GM18526 (cell line): ENCODE measurements around the gene ABHD5.

Experiments
- POLR2A ChIP-seq: IDR thresholded peaks from 3 replicates; pipeline ENCODE4 v1.6.1; 2011; ENCODE audit not compliant: insufficient read length; ENCODE audit errors: extremely low read depth

ABHD5 gene

DNA sequence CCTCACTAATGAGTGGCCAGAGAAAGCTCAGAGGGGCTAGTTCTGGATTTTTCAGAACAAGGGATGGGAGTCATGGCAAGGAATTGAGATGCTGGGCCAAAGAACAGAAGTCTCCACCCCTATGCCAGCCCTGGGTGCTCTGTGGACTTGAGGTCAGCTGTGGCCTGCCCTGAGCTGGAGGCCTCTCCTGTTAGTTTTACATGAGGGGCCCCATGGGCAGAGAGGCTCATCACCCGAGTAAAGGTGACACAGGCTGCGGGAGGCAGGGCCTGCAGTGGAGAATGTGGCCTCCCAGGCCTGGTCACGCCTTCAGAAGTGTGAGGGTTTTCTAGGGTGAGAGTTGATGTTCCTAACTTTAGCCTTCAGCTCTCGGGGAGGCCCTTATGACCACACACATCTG lies 44.9 kb downstream of the ABHD5 start:
- TF ChIP-seq POLR2A = no peak

DNA sequence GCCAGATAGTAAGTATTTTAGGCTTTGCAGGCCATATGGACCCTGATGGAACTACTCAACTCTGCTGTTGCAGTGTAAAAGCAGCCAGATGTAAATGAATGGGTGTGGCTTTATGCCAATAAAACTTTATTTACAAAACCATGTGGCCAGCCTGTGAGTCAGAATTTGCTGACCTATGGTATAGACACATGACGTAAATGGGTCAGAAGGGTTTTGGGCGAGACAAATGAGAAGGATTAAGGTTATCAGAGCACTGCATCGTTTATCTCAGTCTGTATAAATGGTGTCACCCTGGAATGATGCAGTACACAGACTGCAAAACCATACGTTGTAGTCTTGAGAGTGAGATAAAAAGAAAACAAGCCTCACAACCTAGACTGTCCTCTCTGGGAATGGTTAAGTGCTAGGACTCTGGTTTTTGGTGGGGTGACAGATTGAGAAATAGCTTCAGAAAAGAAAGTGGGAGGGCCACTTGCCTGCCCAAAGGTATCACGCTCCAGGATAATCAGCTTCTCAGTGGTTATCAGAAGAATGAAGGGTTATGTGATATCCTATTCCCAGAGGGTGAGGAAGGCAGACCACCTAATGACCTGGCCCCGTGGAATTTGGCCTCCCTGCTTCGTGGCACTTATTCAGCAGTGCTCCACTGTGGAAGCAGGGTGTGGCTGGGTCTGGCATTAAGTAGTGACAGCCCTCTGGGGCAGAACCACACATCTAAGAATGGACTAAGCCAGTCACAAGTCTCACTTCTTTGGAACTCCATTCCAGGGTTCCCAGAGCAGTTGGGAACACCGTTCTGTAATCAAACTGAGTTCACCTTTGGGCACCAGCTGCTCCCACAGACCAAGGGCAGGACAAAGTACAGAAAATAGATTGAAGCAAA lies 46.1 kb downstream of the ABHD5 start:
- no peak for TF ChIP-seq POLR2A

DNA sequence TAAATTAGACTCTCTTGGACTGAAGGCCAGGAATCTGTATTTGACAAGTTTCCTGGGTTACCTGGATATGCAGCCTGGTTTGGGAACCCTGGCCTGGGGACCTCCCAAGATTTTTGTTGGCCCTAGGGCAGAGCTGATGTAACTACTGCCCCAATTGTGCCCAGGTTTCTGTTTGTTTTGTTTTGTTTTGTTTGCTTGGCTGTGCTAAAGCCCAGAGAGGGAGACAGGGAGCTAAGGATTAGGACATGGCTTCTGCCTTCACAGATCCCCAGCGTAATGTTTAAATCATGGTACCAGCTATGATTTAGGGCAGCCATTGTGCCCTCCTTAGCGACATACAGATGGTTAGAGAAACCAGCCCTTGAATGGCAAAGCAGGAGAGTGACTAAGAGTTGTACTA lies 47.6 kb downstream of the ABHD5 start:
- TF ChIP-seq POLR2A = no peak

DNA sequence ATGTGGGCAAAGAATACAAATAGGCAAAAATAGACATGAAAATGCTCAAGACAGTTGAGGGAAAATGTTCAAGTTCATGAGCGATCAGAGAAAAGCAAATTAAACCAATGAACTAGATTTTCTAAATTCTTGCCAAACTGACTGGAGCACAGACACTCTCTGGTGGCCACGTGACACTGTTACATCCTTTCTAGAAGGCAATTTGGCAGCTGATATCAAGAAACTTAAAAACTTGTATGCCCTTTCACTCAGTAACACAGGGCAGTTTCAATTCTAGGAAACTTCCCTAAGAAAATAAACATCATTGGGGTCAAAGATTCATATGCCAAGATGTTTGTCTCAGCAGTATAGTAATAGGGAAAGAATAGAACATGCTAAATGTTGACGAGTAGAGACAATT lies 52.2 kb downstream of the ABHD5 start:
- no peak for TF ChIP-seq POLR2A

DNA sequence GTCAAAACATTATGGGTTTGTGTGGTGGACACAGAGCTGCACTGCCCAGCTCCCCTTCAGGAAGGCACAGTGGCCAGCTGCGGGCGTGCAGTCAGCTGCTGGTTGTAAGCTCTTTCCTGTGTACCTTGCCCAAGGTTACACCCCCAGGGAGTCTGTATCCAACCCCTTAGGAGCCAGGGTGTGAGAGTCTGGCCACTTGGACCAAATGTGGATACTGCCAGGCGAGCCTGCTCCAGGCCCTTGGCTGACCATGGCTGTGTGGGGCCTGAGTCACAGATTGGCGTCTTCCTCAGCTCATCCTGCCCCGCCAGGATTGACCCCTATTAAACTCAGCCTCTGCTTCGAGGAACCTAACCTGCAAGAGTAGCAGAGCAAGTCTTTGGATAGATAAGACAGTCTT lies 56.9 kb downstream of the ABHD5 start:
- no peak for TF ChIP-seq POLR2A

DNA sequence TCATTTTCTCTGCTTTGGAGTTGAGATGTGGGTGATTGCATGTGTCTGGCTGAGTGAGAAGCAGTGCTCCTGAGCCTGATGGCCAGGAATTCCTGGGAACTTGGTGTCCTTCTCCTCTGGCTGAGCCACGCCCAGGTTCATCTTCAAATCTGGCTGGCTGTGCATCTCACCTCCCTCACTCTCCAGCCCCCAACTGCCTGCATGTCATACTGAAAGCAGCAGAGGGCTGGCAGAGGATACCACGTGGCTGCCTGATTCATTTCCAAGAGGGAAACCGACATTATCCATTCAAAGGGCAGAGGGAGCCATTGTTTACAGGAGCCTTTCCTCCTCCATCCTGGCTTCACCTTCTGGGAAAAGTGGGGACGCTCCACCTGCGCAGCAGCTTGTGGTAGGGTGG lies 57.4 kb downstream of the ABHD5 start:
- TF ChIP-seq POLR2A = no peak

DNA sequence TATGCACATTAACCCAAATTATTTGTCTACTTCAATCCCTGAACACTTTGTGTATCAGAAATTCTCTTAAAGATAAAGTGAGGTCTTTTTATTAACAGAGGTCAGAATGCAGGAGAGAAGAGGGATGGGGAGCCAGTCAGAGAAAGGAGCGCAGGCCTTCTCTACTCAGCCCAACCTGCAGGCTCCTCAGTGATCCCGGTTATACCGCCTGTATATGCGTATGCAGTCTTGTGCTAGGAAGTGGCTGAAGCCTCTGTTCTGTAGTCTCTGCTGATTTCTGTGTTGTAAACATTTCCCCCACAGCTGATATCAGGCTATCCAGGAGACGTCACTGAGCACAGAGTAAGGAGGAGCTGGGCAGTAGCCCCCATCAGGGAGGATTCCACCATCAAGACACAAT lies 57.9 kb downstream of the ABHD5 start:
- TF ChIP-seq POLR2A = no peak

DNA sequence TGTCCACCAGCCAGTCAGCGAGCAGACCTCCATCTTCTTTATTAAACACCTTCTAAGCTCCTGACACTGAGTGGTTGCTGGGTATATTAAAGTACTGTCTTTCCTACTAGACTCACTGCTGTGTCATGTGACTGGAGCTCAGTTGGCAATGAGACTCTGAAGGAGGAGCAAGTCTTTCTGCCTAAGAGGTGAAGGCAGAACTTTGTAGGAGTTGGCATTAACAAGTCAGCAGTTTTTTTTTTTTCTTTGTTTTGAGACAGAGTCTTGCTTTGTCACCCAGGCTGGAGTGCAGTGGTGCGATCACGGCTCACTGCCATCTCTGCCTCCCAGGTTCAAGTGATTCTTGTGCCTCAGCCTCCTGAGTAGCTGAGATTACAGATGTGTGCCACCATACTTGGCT lies 62.2 kb downstream of the ABHD5 start:
- TF ChIP-seq POLR2A = no peak

DNA sequence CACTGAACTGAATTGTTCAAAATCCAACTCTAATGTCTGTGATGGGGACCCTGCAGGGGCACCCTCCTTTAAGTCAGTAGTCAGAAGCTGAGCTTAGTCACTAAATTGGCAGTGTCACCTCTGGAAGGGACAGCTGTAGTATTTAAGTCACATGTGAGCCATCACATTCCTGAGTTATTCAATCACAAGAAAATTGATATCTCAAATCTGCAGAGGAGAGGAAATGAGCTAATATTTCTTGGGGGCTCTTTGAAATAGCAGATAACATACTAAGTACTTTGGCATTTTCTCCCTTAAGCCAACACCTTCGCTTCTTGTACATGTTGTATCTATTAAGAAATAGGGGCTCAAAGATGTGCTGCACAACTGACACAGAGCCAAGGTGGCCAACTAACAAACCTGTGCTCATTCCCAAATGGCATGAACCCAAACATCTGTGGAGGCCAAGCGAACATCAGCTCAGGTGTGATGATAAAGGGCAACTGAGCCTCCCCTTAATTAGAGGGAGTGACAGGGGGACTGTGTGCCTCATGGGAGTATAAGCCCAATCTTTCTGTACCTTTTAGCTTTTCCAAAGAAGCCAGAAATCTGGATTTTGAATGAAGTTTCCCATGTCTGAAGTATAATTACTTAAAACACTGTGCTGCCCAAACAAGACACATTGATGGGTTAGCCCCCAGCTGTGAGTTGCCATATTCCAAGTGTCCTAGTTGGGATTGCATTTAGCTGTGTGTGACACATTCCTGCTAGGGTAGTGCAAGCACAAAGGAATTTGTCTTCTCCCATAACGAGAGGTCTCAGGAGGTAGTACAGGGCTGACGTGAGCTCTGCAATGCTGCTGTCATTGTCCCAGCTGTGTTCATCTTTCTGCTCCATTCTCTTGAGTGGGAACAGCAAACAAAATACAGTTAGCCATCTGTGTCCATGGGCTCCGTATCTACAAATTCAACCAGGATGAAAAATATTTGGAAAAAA lies 63.3 kb downstream of the ABHD5 start:
- TF ChIP-seq POLR2A = no peak

DNA sequence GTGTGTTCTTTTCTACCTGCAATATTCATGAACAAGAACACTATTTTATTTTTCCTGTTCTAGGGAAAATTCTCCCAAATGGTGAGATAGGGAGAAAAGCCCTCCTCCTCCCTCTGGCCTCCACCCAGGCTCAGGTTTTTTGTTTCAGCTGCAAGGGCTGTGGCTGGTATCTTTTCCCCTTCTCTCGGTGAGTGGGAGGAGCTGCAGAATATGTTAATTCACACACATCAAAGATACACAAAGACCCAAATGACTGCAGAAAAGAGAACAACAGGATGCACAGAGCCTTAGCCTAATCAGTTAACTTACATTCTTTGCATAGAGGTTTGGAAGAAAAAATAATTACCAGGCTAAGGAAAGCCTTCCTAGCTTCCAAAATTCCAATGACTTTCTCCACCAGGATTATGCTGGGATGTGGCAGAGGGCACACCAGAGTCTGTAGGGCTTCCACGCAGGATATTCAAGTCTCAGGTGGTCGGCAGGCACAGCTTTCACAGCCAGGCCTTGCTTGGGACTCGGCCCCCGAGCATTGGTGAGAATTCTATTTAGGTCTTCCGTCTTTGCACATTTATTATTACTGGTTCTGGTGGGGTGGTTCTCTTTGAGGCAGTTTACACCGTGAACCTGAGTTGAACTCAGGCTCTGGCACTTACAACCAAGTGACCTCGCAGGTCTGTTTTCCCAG lies 64.9 kb downstream of the ABHD5 start:
- no peak for TF ChIP-seq POLR2A

DNA sequence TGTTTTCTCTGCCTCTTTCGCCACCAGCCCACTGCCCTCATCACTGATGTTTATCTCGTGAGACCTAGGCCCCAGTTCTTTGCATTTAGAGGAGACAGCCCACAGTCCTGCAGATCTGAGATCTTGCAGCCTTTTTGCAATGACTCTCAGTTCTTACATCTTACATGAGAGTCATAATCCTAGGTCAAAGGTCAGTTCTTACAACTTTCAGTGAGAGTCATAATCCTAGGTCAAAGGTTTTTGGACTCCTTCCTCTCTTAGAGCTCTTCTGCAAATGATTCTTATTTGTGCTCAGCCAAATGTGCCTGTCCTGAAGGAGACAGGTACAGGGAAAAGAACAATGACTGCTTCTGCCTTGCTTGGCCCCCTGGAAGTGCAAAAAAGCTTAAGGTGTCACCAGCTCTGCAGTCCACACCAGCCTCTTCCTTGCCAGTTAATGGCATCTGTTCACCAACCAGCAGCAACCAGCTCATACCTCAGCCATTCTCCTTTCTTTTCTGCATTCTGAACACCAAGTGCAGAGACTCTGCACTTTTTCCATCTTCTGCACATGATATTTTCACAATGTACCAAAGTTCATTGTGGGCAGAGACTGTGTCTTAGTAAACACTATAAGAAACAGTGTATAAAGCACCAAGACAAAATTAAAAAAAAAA lies 67.1 kb downstream of the ABHD5 start:
- TF ChIP-seq POLR2A = no peak

DNA sequence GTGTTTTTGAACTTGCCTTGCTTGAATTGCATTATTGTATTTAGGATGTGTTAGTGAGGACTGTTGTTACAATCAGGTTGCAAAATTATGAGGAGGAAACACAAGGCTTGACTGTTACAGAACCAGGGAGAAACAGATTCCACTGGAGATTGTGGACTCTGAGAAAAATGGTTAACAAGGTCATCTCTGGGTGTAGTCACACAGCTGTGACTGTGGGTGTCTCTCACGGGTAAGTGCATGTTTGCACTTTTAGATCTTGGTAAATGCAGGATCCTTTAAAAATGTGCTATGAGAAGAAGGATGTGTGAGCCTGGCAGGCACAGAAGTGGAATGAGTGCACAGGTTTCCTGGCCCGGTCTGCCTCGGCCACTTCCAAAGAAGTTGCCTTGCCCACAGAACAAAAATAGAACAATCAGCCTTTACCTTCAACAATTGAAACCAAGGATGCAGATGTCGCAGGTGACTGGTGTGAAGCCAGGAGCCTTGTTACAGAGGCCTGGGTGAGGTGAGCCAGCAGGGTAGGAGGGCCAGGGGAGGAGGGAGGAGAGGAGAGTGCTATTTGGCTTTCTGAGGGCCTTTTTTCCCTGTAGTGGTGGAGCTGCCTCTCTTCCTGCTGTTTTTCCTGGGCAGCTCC lies 68.0 kb downstream of the ABHD5 start:
- no peak for TF ChIP-seq POLR2A

DNA sequence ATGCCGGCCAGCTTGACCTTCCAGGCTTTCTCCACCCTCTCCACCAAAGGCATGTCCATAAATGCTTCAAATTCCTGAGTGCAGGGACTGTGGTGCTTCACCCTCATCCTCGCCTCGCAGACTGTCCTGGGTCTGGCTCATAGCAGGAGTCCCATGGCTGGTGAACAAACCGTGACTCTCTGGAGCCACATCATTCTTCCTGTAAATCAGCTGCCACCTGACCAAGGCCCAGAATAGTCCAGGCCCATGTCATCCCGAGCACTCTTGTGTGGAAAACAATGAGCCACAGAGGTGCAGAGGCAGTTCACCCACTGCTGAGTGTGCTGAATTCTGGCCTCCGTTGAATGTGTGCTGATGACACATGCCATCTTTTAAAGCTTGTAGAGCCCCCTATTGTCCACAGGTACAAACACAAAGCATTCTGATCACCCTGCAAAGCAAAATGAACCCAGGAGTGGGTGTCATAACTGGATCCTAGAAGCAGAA lies 68.6 kb downstream of the ABHD5 start:
- TF ChIP-seq POLR2A = no peak

DNA sequence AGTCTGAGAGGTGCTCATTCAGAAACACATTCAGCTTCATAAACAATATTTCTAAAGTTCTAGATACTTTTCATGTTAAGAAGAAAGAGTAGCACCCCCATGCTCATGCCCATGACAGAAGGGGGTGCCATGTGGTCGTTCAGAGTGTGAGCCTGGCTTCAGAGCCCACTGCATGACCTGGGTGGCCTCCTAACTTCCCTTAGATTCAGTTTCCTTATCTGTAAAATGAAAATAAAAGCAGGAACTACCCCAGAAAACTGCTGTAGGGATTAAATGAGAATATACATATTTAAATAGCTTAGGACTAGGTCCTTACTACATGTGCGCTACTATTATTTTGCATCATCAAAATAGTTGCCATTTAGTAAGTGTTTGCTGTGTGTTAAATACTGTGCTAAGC lies 69.2 kb downstream of the ABHD5 start:
- TF ChIP-seq POLR2A = no peak
